ENCODE measurements around the gene OTOP2.

DNA sequence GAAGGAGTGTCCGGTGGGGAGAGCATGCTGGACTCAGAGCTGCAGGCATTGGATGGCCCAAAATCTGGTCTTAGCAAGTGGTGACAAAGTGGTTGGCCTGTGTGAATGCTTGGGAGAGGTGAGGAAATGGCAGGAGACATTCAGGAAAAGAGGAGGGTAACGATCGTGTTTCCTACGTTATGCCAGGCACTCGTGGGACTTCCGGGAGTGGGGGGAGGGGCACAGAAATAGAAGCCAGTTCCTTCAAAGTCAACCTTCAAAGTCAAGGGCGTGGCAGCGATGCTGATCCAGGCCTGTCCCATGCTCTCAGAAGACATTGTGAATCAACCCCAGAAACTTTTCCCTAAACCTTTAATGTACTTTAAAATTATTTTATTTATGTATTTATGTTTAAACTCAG, 15.5 kb downstream of the OTOP2 start:
- TF ChIP-seq, protein P1, sequence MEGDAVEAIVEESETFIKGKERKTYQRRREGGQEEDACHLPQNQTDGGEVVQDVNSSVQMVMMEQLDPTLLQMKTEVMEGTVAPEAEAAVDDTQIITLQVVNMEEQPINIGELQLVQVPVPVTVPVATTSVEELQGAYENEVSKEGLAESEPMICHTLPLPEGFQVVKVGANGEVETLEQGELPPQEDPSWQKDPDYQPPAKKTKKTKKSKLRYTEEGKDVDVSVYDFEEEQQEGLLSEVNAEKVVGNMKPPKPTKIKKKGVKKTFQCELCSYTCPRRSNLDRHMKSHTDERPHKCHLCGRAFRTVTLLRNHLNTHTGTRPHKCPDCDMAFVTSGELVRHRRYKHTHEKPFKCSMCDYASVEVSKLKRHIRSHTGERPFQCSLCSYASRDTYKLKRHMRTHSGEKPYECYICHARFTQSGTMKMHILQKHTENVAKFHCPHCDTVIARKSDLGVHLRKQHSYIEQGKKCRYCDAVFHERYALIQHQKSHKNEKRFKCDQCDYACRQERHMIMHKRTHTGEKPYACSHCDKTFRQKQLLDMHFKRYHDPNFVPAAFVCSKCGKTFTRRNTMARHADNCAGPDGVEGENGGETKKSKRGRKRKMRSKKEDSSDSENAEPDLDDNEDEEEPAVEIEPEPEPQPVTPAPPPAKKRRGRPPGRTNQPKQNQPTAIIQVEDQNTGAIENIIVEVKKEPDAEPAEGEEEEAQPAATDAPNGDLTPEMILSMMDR (conservative IDR thresholded peaks at IDR 0.05; ENCODE audit: low read length) = no peak
- TF ChIP-seq EZH2phosphoT487 (IDR thresholded peaks at IDR 0.05; ENCODE audit: borderline replicate concordance, low read depth, low read length) = no peak
